SU-DHL-6 (cell line): ENCODE results near the gene SLC27A4.

Experiments used
- H2AFZ ChIP-seq: fragments of 200-600 bp; sonication (generic); 2 replicates; pipeline ENCODE4 v1.6.1; 2014; ENCODE audit warnings: low read depth, mild to moderate bottlenecking, moderate library complexity, mixed read lengths, antibody characterized with exemption, low read length; ENCODE audit not compliant: severe bottlenecking
- H3F3A ChIP-seq: fragments of 200-600 bp; shearing (Covaris generic); 2 replicates; pipeline ENCODE4 v1.6.0; 2016; ENCODE audit warnings: antibody characterized with exemption, mild to moderate bottlenecking; ENCODE audit not compliant: insufficient read depth
- H3K27ac ChIP-seq: fragments of 200-600 bp; sonication (generic); 2 replicates; pipeline ENCODE4 v1.5.1; 2016; ENCODE audit warnings: low read depth, mild to moderate bottlenecking, low read length, moderate library complexity, mixed read lengths
- H3K27me3 ChIP-seq: fragments of 200-600 bp; sonication (generic), shearing (Covaris generic); 2 replicates; pipeline ENCODE4 v1.6.0; 2014; ENCODE audit warnings: mild to moderate bottlenecking, low read length
- H3K36me3 ChIP-seq: fragments of 200-600 bp; sonication (generic); 2 replicates; pipeline ENCODE4 v1.6.1; 2014; ENCODE audit warnings: mild to moderate bottlenecking, low read length, mixed read lengths
- H3K4me2 ChIP-seq: fragments of 300-600, 200-600 bp; shearing (Covaris generic), sonication (generic); 2 replicates; pipeline ENCODE4 v1.6.0; 2014; ENCODE audit warnings: low read length, low read depth, mild to moderate bottlenecking; ENCODE audit not compliant: poor library complexity, severe bottlenecking
- H3K4me3 ChIP-seq: fragments of 200-600 bp; sonication (generic); 2 replicates; pipeline ENCODE4 v1.5.1; 2014; ENCODE audit warnings: antibody characterized with exemption, low read length, mild to moderate bottlenecking, mixed read lengths; ENCODE audit not compliant: insufficient read depth, poor library complexity, severe bottlenecking
- H3K79me2 ChIP-seq: fragments of 200-600 bp; sonication (generic); 2 replicates; pipeline ENCODE4 v1.6.1; 2014; ENCODE audit warnings: mild to moderate bottlenecking, low read length, moderate library complexity; ENCODE audit not compliant: insufficient read depth
- H3K9ac ChIP-seq: fragments of 200-600 bp; sonication (generic); 2 replicates; pipeline ENCODE4 v1.7.0; 2014; ENCODE audit warnings: mild to moderate bottlenecking, low read length
- H3K9me2 ChIP-seq: fragments of 200-600 bp; sonication (generic); replicated peaks from 2 replicates; pipeline ENCODE4 v1.6.1; 2014; ENCODE audit warnings: low read length; ENCODE audit not compliant: insufficient read depth
- H3K9me3 ChIP-seq: fragments of 200-600 bp; sonication (generic); 2 replicates; pipeline ENCODE4 v1.6.1; 2014; ENCODE audit warnings: low read length, mixed read lengths; ENCODE audit not compliant: insufficient read depth
- H4K20me1 ChIP-seq: fragments of 200-600 bp; sonication (generic); 2 replicates; pipeline ENCODE4 v1.6.1; 2014; ENCODE audit warnings: low read depth, mild to moderate bottlenecking, antibody characterized with exemption, low read length, moderate library complexity, mixed read lengths
- EZH2phosphoT487 ChIP-seq: fragments of 200-600 bp; sonication (generic), shearing (Covaris generic); conservative IDR thresholded peaks from 2 replicates; pipeline ENCODE4 v1.6.1; 2018; ENCODE audit warnings: mild to moderate bottlenecking, antibody characterized with exemption, low read length, moderate library complexity, mixed read lengths
- TF ChIP-seq, protein P1 (sequence below): fragments of 200-600 bp; sonication (generic); IDR thresholded peaks from one replicate; pipeline ENCODE4 v1.5.1; 2017; ENCODE audit warnings: antibody characterized with exemption, mild to moderate bottlenecking, low read length, moderate library complexity; ENCODE audit not compliant: insufficient read depth, poor library complexity, severe bottlenecking

SLC27A4 gene

DNA sequence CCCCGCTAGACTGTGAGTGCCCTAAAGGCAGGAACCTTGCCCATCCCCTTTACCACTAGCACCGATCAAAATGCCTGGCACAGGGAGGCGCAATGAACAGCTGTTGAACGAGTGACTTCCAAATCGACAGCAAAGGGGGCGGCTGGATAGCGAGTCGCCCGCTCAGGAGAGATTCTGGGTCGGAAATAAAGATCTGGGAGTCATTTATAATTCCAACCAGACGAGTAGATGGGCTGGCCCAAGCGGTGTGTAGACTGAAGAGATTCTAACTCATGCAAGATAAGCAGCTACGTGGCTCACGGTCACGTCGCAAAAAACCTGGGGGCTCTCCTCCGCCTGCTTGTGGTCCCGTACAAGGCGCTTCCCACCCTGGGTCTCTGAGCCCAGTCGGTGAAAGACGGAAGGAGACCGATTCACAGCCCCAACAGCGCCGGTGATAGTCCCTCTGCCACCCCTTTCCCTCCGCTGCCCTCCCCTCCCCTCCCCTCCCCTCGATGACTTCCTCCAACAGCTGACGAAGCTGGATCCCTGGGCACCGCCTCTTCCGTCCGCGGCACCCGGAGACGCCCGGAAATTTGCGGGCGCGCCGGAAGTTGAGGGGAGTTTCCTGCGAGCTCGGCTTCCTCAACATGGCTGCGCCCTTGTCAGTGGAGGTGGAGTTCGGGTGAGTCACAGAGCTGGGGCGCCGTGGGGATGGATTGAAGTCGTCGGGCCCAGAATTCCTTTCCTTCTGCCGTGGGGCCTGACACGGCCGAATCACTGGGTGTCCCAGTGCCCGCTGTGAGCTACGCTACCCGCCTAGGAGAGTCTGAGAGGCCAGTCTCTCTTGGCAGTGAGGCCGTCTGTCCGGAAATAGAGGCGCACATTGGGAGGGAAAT lies 30.7 kb downstream of the SLC27A4 start, which contains the start of gene URM1:
Gene URM1 (plus strand): TSS at position 623 of the 878 bp plus-strand sequence. CDS start 7 bp downstream, at position 630.
- Histone ChIP-seq H3K27me3 (no peaks in the 10 kb centered on the region), H3K4me3 (peak within 1 kb of the TSS; percentile 99), H3F3A (no peaks in the 10 kb centered on the region), H4K20me1 (no peaks in the 10 kb centered on the region), H2AFZ (peak within 1 kb of the TSS; percentile 88), H3K9me2 (no peaks in the 10 kb centered on the region), H3K36me3 (no peaks in the 10 kb centered on the region), H3K9me3 (no peaks in the 10 kb centered on the region), H3K79me2 (peaks cover 44% of the 10 kb centered on the region), H3K9ac (peak within 1 kb of the TSS; percentile 90), H3K27ac (peak within 1 kb of the TSS; percentile 22; the same call in 1 of the 2 replicates), H3K4me2 (peak within 1 kb of the TSS; percentile 89)
- TF ChIP-seq EZH2phosphoT487, result no peak
- TF ChIP-seq, protein P1, sequence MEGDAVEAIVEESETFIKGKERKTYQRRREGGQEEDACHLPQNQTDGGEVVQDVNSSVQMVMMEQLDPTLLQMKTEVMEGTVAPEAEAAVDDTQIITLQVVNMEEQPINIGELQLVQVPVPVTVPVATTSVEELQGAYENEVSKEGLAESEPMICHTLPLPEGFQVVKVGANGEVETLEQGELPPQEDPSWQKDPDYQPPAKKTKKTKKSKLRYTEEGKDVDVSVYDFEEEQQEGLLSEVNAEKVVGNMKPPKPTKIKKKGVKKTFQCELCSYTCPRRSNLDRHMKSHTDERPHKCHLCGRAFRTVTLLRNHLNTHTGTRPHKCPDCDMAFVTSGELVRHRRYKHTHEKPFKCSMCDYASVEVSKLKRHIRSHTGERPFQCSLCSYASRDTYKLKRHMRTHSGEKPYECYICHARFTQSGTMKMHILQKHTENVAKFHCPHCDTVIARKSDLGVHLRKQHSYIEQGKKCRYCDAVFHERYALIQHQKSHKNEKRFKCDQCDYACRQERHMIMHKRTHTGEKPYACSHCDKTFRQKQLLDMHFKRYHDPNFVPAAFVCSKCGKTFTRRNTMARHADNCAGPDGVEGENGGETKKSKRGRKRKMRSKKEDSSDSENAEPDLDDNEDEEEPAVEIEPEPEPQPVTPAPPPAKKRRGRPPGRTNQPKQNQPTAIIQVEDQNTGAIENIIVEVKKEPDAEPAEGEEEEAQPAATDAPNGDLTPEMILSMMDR, result no peak

DNA sequence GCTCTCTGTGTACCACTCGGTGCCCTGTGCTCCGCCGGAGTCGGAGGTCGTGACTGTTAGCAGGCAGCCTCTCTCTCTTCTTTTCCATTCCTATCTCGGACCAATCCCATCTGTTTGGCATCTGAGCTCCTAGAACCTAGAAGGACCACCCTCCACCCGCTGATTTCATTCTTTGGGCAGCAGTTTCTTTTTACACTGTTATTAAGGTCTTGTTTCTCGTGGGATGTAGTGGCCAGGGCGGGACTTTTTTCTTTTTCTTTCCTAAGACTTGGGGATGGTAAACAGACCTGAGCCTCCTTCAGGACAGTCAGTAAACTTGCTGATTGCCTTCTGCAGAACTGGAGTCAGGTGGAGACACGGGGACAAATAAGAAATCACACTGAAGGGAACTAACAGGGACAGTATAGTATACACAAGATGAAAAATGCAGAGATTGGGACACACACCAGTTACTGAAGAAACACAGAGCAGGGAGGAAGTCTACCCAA lies 31.3 kb downstream of the SLC27A4 start:
- H3F3A ChIP-seq, result no peaks in the 10 kb centered on the region
- TF ChIP-seq, protein P1, result no peak
- no peak for TF ChIP-seq EZH2phosphoT487
- H3K9me2 ChIP-seq, result no peaks in the 10 kb centered on the region
- peak overlapping the region; percentile 99 for H3K4me3 ChIP-seq
- H4K20me1 ChIP-seq, result no peaks in the 10 kb centered on the region
- H3K4me2 ChIP-seq, result peak overlapping the region; percentile 89
- H3K79me2 ChIP-seq, result peaks cover 50% of the 10 kb centered on the region
- no peaks in the 10 kb centered on the region for H3K9me3 ChIP-seq
- H2AFZ ChIP-seq, result peak overlapping the region; percentile 88
- no peaks in the 10 kb centered on the region for H3K27me3 ChIP-seq
- H3K36me3 ChIP-seq, result no peaks in the 10 kb centered on the region
- 0 out of 2 replicates have a peak overlapping the region, but pooled peaks have one; percentile 22 for H3K27ac ChIP-seq
- peak overlapping the region; percentile 90 for H3K9ac ChIP-seq

DNA sequence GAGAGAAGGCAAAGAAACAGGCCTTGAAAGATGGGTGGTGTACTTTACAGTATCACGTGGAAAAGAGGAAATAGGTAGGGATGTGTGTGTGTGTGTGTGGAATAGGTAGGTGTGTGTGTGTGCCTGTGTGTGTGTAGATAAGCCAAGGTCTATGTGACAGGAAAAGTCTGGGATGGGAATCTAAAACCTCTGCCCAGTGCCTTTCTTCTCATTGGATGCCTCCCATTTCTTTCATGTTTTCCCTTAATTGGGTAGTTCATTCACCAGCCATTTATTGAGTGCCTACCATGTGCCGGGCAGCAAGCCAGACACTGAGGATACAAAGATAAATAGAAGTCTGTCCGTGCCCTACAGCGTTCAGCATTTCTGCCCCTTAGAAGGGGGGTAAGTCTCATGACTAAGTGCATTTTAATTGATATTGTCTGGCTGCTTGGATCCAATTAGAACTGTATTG lies 31.9 kb downstream of the SLC27A4 start:
- Histone ChIP-seq H3K9me3 (no peaks in the 10 kb centered on the region), H3K36me3 (no peaks in the 10 kb centered on the region), H3K4me3 (peak overlapping the region; percentile 99), H3K9ac (peak overlapping the region; percentile 90), H4K20me1 (no peaks in the 10 kb centered on the region), H3F3A (no peaks in the 10 kb centered on the region), H3K4me2 (peak overlapping the region; percentile 89), H3K79me2 (peaks cover 55% of the 10 kb centered on the region), H3K27me3 (no peaks in the 10 kb centered on the region), H3K9me2 (no peaks in the 10 kb centered on the region), H3K27ac (no peak overlapping the region), H2AFZ (no peak overlapping the region)
- no peak for TF ChIP-seq EZH2phosphoT487
- TF ChIP-seq, protein P1, result no peak
